A673 (cell line): ENCODE results near the gene SOX13. TPM values are rescaled to one million over a fixed set of nuclear protein-coding genes. Genes with fewer than 3 reads are reported as not detected.

ENCODE experiments used
- BruUV-seq: library from RNA; stranded (reverse); fragments of 400-500 nt; replicated peaks from 2 replicates; lab custom pipeline; 2021; lab: Mats Ljungman, UMichigan
- CTCF ChIA-PET: fragments of 300-600 bp; sonication (Branson Sonifier 250); formaldehyde crosslinking; loops from one replicate; lab custom pipeline; 2022; ENCODE audit warnings: antibody characterized with exemption; lab: Charles Lee
- POLR2A ChIA-PET: fragments of 300-600 bp; sonication (Branson Sonifier 250); formaldehyde crosslinking; loops from one replicate; lab custom pipeline; 2022; ENCODE audit warnings: antibody characterized with exemption; ENCODE audit not compliant: low non-redundant PET; lab: Charles Lee
- DNase-seq: peaks from one replicate; pipeline ENCODE4 v3.0.0-alpha.2; 2015; ENCODE audit warnings: low spot score
- H3K27ac ChIP-seq: fragments of 200-600 bp; sonication (generic); 2 replicates; pipeline ENCODE4 v1.5.1; 2016; ENCODE audit warnings: mixed run types, low read depth, mild to moderate bottlenecking, mixed read lengths, antibody characterized with exemption, low read length; ENCODE audit not compliant: poor library complexity, severe bottlenecking
- H3K27me3 ChIP-seq: fragments of 200-600 bp; sonication (generic); replicated peaks from 2 replicates; pipeline ENCODE4 v1.6.1; 2017; ENCODE audit warnings: mixed run types, low read depth, mild to moderate bottlenecking, mixed read lengths, antibody characterized with exemption, low read length; ENCODE audit not compliant: insufficient read depth, poor library complexity
- H3K36me3 ChIP-seq: fragments of 200-600 bp; sonication (generic); 2 replicates; pipeline ENCODE4 v1.6.1; 2016; ENCODE audit warnings: mixed run types, mild to moderate bottlenecking, mixed read lengths, antibody characterized with exemption, low read length; ENCODE audit not compliant: insufficient read depth, poor library complexity, severe bottlenecking
- H3K4me1 ChIP-seq: fragments of 200-600 bp; sonication (generic); 2 replicates; pipeline ENCODE4 v1.6.1; 2017; ENCODE audit warnings: mixed run types, mild to moderate bottlenecking, mixed read lengths, antibody characterized with exemption, low read length; ENCODE audit not compliant: insufficient read depth, poor library complexity, severe bottlenecking
- H3K4me3 ChIP-seq: fragments of 200-600 bp; sonication (generic); 2 replicates; pipeline ENCODE4 v1.5.1; 2016; ENCODE audit warnings: low read depth, mixed run types, mild to moderate bottlenecking, mixed read lengths, low read length; ENCODE audit not compliant: poor library complexity, severe bottlenecking
- H3K9me3 ChIP-seq: fragments of 200-600 bp; sonication (generic); 2 replicates; pipeline ENCODE4 v1.6.1; 2016; ENCODE audit warnings: mixed run types, low read depth, mild to moderate bottlenecking, mixed read lengths, antibody characterized with exemption, low read length; ENCODE audit not compliant: poor library complexity, severe bottlenecking
- CTCF ChIP-seq: fragments of 300-800, 200-600 bp; sonication (generic); conservative IDR thresholded peaks from 2 replicates; pipeline ENCODE4 v1.5.1; 2017; ENCODE audit warnings: low read depth, mild to moderate bottlenecking, antibody characterized with exemption, low read length, moderate library complexity, mixed read lengths
- EZH2 ChIP-seq: fragments of 200-600 bp; sonication (generic); IDR thresholded peaks from 2 replicates; pipeline ENCODE4 v1.6.1; 2017; ENCODE audit warnings: borderline replicate concordance, low read depth, mild to moderate bottlenecking, mixed read lengths, antibody characterized with exemption, low read length; ENCODE audit not compliant: poor library complexity, severe bottlenecking
- intact Hi-C: fragments of 100-400 bp; cut with micrococcal nuclease; formaldehyde crosslinking; loops from one replicate; pipeline ENCODE4 v1.10.0; 2022; ENCODE audit not compliant: unreplicated experiment
- total RNA-seq: library from RNA; stranded (reverse); gene quantifications from 2 replicates; pipeline ENCODE4 v1.2.3, GENCODE V29; 2021

SOX13 gene
- total RNA-seq, 1 experiment from 2014 or later = 9.4 TPM

- DNase-seq = no peak
- no peak overlapping the region for H3K4me3 ChIP-seq
- CTCF ChIA-PET = no interaction called here
- no peaks in the 10 kb centered on the region for H3K27me3 ChIP-seq
- H3K36me3 ChIP-seq = no peaks in the 10 kb centered on the region
- TF ChIP-seq CTCF (no peak), EZH2 (no peak)
- intact Hi-C loops = no loop called here
- no peaks in the 10 kb centered on the region for H3K9me3 ChIP-seq
- BruUV-seq = no TSS peak
- no peak overlapping the region for H3K27ac ChIP-seq
- POLR2A ChIA-PET = interaction anchor here (0.6 kb wide), 1 partner anchor 223 kb away, joined by 3 read pairs; no protein-coding TSS in a partner anchor
- H3K4me1 ChIP-seq = no peaks in the 10 kb centered on the region
These were observed 42.2 kb downstream of the SOX13 start for GRCh38 chr1:204115116-204115515.

- no TSS peak for BruUV-seq
- DNase-seq = no peak
- no peak overlapping the region for H3K27ac ChIP-seq
- no peak overlapping the region for H3K4me3 ChIP-seq
- H3K4me1 ChIP-seq = no peaks in the 10 kb centered on the region
- no peaks in the 10 kb centered on the region for H3K27me3 ChIP-seq
- POLR2A ChIA-PET = no interaction called here
- CTCF ChIA-PET = no interaction called here
- TF ChIP-seq CTCF (no peak), EZH2 (no peak)
- no peaks in the 10 kb centered on the region for H3K9me3 ChIP-seq
- no peaks in the 10 kb centered on the region for H3K36me3 ChIP-seq
- intact Hi-C loops = no loop called here
These were observed 43.6 kb downstream of the SOX13 start for GRCh38 chr1:204116539-204116938.

GRCh38 chr1:204121840-204122555 is 49.1 kb downstream of the SOX13 start:
- no peaks in the 10 kb centered on the region for H3K27me3 ChIP-seq
- no peak overlapping the region for H3K27ac ChIP-seq
- intact Hi-C loops = loop anchor here (10.0 kb wide), 1 partner anchor 397 kb away; no protein-coding TSS in a partner anchor
- no peaks in the 10 kb centered on the region for H3K9me3 ChIP-seq
- TF ChIP-seq EZH2 = no peak
- TF ChIP-seq CTCF = no peak
- peaks cover 2% of the 10 kb centered on the region for H3K4me1 ChIP-seq
- ChIA-PET POLR2A (no interaction called here), CTCF (no interaction called here)
- BruUV-seq = no TSS peak
- no peak overlapping the region for H3K4me3 ChIP-seq
- H3K36me3 ChIP-seq = no peaks in the 10 kb centered on the region
- no peak for DNase-seq
